Fibroblast of lung (primary cell): ENCODE measurements around the gene PPP1R1A. TPM values are rescaled to one million over a fixed set of nuclear protein-coding genes. Genes with fewer than 3 reads are reported as not detected.

Source experiments
- DNase-seq, 2 donors: peaks; one replicate each; pipeline versions ENCODE4 v3.0.0 to v3.0.0-alpha.2; 2010; ENCODE audit warnings: low read depth in 2 of 2
- H2AFZ ChIP-seq: 2 replicates; pipeline ENCODE4 v1.5.1; 2012; ENCODE audit warnings: low read length, control low read depth, inconsistent platforms
- H3K27ac ChIP-seq: 2 replicates; pipeline ENCODE4 v1.5.1; 2011; ENCODE audit warnings: low read length, control low read depth; ENCODE audit not compliant: insufficient read depth
- H3K27me3 ChIP-seq: 2 replicates; pipeline ENCODE4 v1.5.1; 2011; ENCODE audit warnings: mild to moderate bottlenecking, low read length; ENCODE audit not compliant: control insufficient read depth, insufficient read depth
- H3K36me3 ChIP-seq: 2 replicates; pipeline ENCODE4 v1.5.1; 2011; ENCODE audit warnings: low read length; ENCODE audit not compliant: control insufficient read depth, insufficient read depth
- H3K4me1 ChIP-seq: 2 replicates; pipeline ENCODE4 v1.5.1; 2011; ENCODE audit warnings: low read length; ENCODE audit not compliant: control insufficient read depth, insufficient read depth; ENCODE audit errors: extremely low read depth
- H3K4me2 ChIP-seq: 2 replicates; pipeline ENCODE4 v1.5.1; 2011; ENCODE audit warnings: low read length, control low read depth; ENCODE audit not compliant: insufficient read depth; ENCODE audit errors: extremely low read depth
- H3K4me3 ChIP-seq, 4 experiments: fragments of 200-600 bp in 1 of 4; sonication (generic) in 1 of 4; replicated peaks in 1 of 4; 2 replicates each; pipeline ENCODE4 v1.5.1; 2011 to 2016; ENCODE audit warnings: low read length in 4 of 4, low read depth in 3 of 4, mild to moderate bottlenecking in 3 of 4, control low read depth in 2 of 4, inconsistent platforms in 1 of 4, mixed read lengths in 1 of 4; ENCODE audit not compliant: insufficient read depth in 1 of 4; ENCODE audit errors: control extremely low read depth in 1 of 4
- H3K79me2 ChIP-seq: 2 replicates; pipeline ENCODE4 v1.5.1; 2012; ENCODE audit warnings: mild to moderate bottlenecking, low read length, inconsistent platforms; ENCODE audit not compliant: control insufficient read depth, insufficient read depth
- H3K9ac ChIP-seq: 2 replicates; pipeline ENCODE4 v1.5.1; 2011; ENCODE audit warnings: mild to moderate bottlenecking, low read length, control low read depth; ENCODE audit not compliant: insufficient read depth
- H3K9me3 ChIP-seq: 2 replicates; pipeline ENCODE4 v1.5.1; 2012; ENCODE audit warnings: low read depth, low read length; ENCODE audit not compliant: control insufficient read depth, insufficient read depth
- H4K20me1 ChIP-seq: 2 replicates; pipeline ENCODE4 v1.5.1; 2011; ENCODE audit warnings: low read length; ENCODE audit not compliant: control insufficient read depth, insufficient read depth; ENCODE audit errors: extremely low read depth
- EZH2 ChIP-seq: IDR thresholded peaks from 2 replicates; pipeline ENCODE4 v1.5.1; 2012; ENCODE audit warnings: low read length, control low read depth, mild to moderate bottlenecking; ENCODE audit errors: missing control alignments
- polyA plus RNA-seq, 2 donors: library from polyadenylated mRNA; depleted of rRNA in 1 of 2; stranded (reverse) in 1 of 2; unstranded in 1 of 2; fragments of >200 nt; gene quantifications; 2 replicates each; pipeline ENCODE4 v1.2.1, GENCODE V29; 2011 to 2012; ENCODE audit warnings: missing spikeins in 1 of 2
- total RNA-seq: library from RNA; depleted of rRNA; stranded (reverse); fragments of >200 nt; gene quantifications from 2 replicates; pipeline ENCODE4 v1.2.1, GENCODE V29; 2014
- TF ChIP-seq, protein P1 (sequence below), 2 donors: IDR thresholded peaks in 1 of 2; conservative IDR thresholded peaks in 1 of 2; 1 replicate in 1 of 2; 2 replicates in 1 of 2; pipeline ENCODE4 v1.5.1; 2011 to 2012; ENCODE audit warnings: low read length in 2 of 2, control low read depth in 1 of 2, inconsistent platforms in 1 of 2, low read depth in 1 of 2, mild to moderate bottlenecking in 1 of 2

PPP1R1A gene
- total and polyA plus RNA-seq, 2 donors (not counting 1 experiment from before 2014, with no cell fraction given): not detected

DNA sequence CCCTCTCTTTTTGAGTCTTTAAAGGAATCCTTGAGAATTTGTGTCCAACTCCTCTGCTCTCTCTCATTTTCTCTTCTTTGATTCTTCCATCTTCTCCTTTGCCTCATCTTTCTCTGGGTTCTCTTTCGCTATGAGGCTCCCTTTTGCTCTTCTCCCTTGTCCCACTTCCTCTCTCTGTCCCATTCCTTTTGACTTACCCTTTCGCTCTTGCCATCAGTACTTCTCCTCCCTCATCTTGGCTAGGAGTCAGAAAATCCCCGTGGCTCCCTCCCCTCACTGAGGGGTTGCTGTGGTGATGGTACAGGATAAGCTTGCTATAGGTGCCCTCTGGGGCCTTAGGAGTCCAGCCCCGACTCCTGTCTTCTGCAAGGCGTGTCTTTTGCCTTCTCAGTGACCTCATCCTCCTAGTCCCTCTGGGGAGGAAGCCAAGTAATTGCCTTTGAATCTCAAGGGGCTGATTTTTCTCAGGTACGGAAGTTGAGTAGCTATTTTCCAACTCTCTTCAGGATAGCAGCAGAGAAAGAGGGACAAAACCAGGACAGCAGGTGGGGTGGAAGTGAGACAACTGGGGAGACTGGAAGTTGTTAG is 32.7 kb downstream of the PPP1R1A start:
- Histone ChIP-seq H3K9ac (no peak overlapping the region), H3K79me2 (no peaks in the 10 kb centered on the region), H4K20me1 (no peaks in the 10 kb centered on the region), H3K27me3 (peaks cover 2% of the 10 kb centered on the region), H3K9me3 (no peaks in the 10 kb centered on the region), H3K4me2 (no peak overlapping the region), H3K4me1 (no peaks in the 10 kb centered on the region), H2AFZ (no peak overlapping the region), H3K4me3 (no peak overlapping the region), H3K36me3 (no peaks in the 10 kb centered on the region), H3K27ac (no peak overlapping the region)
- TF ChIP-seq EZH2: no peak
- no peak for DNase-seq

DNA sequence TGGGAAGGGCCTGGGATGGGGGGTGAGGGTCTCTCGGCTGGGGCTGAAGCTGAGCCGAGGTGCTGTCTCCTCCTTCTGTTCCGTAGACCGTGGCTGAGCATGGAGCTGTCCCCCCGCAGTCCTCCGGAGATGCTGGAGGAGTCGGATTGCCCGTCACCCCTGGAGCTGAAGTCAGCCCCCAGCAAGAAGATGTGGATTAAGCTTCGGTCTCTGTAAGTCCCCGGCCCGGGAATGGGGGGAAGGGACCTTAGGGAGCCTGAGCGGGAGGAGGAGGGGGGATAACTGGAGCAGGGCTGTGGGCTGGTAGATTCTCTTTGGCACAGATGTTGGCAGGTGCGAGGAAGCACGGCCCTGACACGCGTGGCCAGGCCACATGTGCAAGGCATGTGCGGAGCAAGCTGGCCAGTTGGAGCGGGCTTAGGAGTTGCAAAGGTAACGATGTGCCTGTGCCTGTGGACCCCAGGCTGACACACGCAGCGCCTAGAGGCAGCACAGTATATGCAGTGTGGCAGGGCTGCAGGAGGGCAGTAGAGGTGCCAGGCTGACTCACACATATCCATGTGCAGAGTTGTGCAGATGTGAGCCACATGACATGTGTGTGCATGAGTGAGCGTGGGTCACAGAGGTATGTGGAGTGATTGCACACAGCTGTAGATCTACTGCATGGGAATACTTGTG is 38.5 kb downstream of the PPP1R1A start:
- Histone ChIP-seq H3K4me1 (no peaks in the 10 kb centered on the region), H3K4me3 (peak overlapping the region in 2 of 4 experiments; percentile 10 to 40), H3K27ac (no peak overlapping the region), H3K9ac (no peak overlapping the region), H3K36me3 (no peaks in the 10 kb centered on the region), H3K27me3 (peaks cover 20% of the 10 kb centered on the region), H2AFZ (no peak overlapping the region), H3K9me3 (no peaks in the 10 kb centered on the region), H3K79me2 (no peaks in the 10 kb centered on the region), H4K20me1 (no peaks in the 10 kb centered on the region), H3K4me2 (no peak overlapping the region)
- TF ChIP-seq, protein P1, sequence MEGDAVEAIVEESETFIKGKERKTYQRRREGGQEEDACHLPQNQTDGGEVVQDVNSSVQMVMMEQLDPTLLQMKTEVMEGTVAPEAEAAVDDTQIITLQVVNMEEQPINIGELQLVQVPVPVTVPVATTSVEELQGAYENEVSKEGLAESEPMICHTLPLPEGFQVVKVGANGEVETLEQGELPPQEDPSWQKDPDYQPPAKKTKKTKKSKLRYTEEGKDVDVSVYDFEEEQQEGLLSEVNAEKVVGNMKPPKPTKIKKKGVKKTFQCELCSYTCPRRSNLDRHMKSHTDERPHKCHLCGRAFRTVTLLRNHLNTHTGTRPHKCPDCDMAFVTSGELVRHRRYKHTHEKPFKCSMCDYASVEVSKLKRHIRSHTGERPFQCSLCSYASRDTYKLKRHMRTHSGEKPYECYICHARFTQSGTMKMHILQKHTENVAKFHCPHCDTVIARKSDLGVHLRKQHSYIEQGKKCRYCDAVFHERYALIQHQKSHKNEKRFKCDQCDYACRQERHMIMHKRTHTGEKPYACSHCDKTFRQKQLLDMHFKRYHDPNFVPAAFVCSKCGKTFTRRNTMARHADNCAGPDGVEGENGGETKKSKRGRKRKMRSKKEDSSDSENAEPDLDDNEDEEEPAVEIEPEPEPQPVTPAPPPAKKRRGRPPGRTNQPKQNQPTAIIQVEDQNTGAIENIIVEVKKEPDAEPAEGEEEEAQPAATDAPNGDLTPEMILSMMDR (conservative IDR thresholded peaks at IDR 0.05 in 1 of 2, IDR thresholded peaks at IDR 0.05 in 1 of 2; ENCODE audit: low read depth in 1 of 2, low read length in 2 of 2): no peak
- peak; percentile 64 for TF ChIP-seq EZH2
- peak in 1 of 2 donors; percentile 6 for DNase-seq

DNA sequence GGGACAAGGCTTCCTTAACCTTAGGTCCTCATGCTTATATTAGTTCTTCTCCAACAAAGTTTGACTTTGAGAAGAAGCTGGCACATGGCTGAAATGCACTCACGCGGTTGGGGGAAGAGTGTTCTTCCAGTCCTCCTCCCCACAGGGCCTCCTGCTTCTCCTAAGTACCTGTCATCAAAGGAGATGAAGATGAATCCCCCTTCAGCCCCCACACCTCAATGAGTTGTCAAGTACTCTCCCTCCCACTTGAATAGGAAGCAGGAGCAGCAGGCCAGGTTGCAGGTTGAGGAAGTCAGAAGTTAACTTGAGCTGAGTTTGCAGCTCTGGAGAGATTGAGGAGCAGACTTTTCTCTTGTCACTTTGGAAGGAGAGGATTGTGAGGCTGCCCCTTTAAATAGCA is 41.9 kb downstream of the PPP1R1A start:
- H3K9ac ChIP-seq: no peak overlapping the region
- no peaks in the 10 kb centered on the region for H4K20me1 ChIP-seq
- no peaks in the 10 kb centered on the region for H3K4me1 ChIP-seq
- no peak overlapping the region for H3K4me2 ChIP-seq
- H3K27me3 ChIP-seq: peaks cover 27% of the 10 kb centered on the region
- no peaks in the 10 kb centered on the region for H3K36me3 ChIP-seq
- no peak overlapping the region for H3K27ac ChIP-seq
- no peak overlapping the region for H3K4me3 ChIP-seq
- H3K79me2 ChIP-seq: no peaks in the 10 kb centered on the region
- TF ChIP-seq, protein P1 (conservative IDR thresholded peaks at IDR 0.05 in 1 of 2, IDR thresholded peaks at IDR 0.05 in 1 of 2; ENCODE audit: low read depth in 1 of 2, low read length in 2 of 2): no peak
- no peak for TF ChIP-seq EZH2
- no peak overlapping the region for H2AFZ ChIP-seq
- H3K9me3 ChIP-seq: no peaks in the 10 kb centered on the region
- DNase-seq: no peak
